ENCODE results near the gene SPRR2G. TPM values are rescaled to one million over a fixed set of nuclear protein-coding genes. Genes with fewer than 3 reads are reported as not detected.

The SPRR2G gene
- total and polyA plus RNA-seq, 2 experiments from 2014 or later = not detected

DNA sequence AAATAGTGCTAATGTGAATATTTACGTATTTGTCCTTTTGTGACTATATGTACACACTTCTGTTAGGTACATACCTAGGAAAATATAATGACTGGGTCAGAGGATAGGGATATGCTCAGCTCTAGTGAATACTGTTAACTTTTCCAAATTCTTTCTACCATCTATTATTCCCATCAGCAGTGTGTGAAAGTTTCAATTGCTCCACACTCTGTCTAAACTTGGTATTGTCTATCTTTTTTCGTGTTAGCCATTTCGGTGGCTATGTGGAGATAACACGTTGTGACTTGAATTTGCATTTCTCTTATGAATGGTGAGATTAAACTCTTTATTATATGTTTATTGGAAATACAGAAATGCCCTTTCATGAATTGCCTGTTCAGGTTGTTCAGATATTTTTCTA, 29.9 kb upstream of the SPRR2G start:
- no peaks in the 10 kb centered on the region for H4K20me1 ChIP-seq (replicated peaks; ENCODE audit: insufficient read depth)
- no peaks in the 10 kb centered on the region for H3K4me1 Mint-ChIP-seq
- peaks cover 19% of the 10 kb centered on the region for H3K9me3 Mint-ChIP-seq
- H3K36me3 Mint-ChIP-seq (ENCODE audit: low read depth) = peaks cover 19% of the 10 kb centered on the region
- ATAC-seq (no peak), DNase-seq (ENCODE audit: low spot score) (no peak)
- H3K4me2 ChIP-seq = no peak overlapping the region
- no peak overlapping the region for H3K4me3 ChIP-seq
- H3F3A ChIP-seq (replicated peaks; ENCODE audit: low read depth) = no peaks in the 10 kb centered on the region
- H3K4me3 Mint-ChIP-seq = no peak overlapping the region
- H3K27ac Mint-ChIP-seq = no peak overlapping the region
- H3K4me1 ChIP-seq (ENCODE audit: insufficient read depth) = no peaks in the 10 kb centered on the region
- peaks cover 2% of the 10 kb centered on the region; the same call in 1 of the 2 replicates for H3K9me2 ChIP-seq (ENCODE audit: insufficient read depth)
- H3K79me2 ChIP-seq (replicated peaks; ENCODE audit: insufficient read depth) = no peaks in the 10 kb centered on the region
- H3K36me3 ChIP-seq (ENCODE audit: insufficient read depth) = no peaks in the 10 kb centered on the region
- H2AFZ ChIP-seq = no peak overlapping the region
- no peaks in the 10 kb centered on the region for H3K27me3 ChIP-seq (ENCODE audit: insufficient read depth)
- no peak overlapping the region for H3K27ac ChIP-seq (ENCODE audit: low read depth)
- TF ChIP-seq ZNF462 (CRISPR knock-in tag; IDR thresholded peaks at IDR 0.05) (no peak), JUNB (IDR thresholded peaks at IDR 0.05; ENCODE audit: unreplicated experiment) (no peak), EZH2phosphoT487 (IDR thresholded peaks at IDR 0.05; ENCODE audit: unreplicated experiment) (no peak)
- TF ChIP-seq, protein P1, sequence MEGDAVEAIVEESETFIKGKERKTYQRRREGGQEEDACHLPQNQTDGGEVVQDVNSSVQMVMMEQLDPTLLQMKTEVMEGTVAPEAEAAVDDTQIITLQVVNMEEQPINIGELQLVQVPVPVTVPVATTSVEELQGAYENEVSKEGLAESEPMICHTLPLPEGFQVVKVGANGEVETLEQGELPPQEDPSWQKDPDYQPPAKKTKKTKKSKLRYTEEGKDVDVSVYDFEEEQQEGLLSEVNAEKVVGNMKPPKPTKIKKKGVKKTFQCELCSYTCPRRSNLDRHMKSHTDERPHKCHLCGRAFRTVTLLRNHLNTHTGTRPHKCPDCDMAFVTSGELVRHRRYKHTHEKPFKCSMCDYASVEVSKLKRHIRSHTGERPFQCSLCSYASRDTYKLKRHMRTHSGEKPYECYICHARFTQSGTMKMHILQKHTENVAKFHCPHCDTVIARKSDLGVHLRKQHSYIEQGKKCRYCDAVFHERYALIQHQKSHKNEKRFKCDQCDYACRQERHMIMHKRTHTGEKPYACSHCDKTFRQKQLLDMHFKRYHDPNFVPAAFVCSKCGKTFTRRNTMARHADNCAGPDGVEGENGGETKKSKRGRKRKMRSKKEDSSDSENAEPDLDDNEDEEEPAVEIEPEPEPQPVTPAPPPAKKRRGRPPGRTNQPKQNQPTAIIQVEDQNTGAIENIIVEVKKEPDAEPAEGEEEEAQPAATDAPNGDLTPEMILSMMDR (conservative IDR thresholded peaks at IDR 0.05; ENCODE audit: low read depth in 2 of 2) = no peak; a peak in 1 of 4 replicates
- no peaks in the 10 kb centered on the region for H3K27me3 Mint-ChIP-seq (ENCODE audit: insufficient read depth, low read depth, poor library complexity)
